GM19238 (cell line): ENCODE data around the gene UVRAG.
A peak's percentile ranks its signal among the peaks of the same experiment; 100 is the strongest.

Experiments
- DNase-seq: peaks from one replicate; pipeline ENCODE4 v3.0.0; 2011; ENCODE audit warnings: low spot score; ENCODE audit not compliant: insufficient read length

The UVRAG gene

GRCh38 chr11:75802913-75803820 is 11.8 kb upstream of the UVRAG start:
- DNase-seq, result peak; percentile 68

- DNase-seq, result no peak
These were observed 5.9 kb upstream of the UVRAG start for GRCh38 chr11:75809111-75809510.

- DNase-seq, result no peak
These were observed 5.0 kb upstream of the UVRAG start for GRCh38 chr11:75809991-75810390.

GRCh38 chr11:75810637-75811390 is 4.2 kb upstream of the UVRAG start:
- no peak for DNase-seq

GRCh38 chr11:75811485-75811884 is 3.5 kb upstream of the UVRAG start:
- no peak for DNase-seq

GRCh38 chr11:75812542-75813040 is 2.4 kb upstream of the UVRAG start:
- no peak for DNase-seq

GRCh38 chr11:75813124-75813523 is 1.9 kb upstream of the UVRAG start:
- DNase-seq, result no peak

- DNase-seq, result no peak
These were observed 1.4 kb upstream of the UVRAG start for GRCh38 chr11:75813622-75814039.

GRCh38 chr11:75814363-75814676 is 690 bp upstream of the UVRAG start:
- DNase-seq, result no peak

GRCh38 chr11:75815345-75816168 is 547 bp downstream of the UVRAG start:
- DNase-seq, result peak; percentile 42

GRCh38 chr11:75816561-75817239 is 1.7 kb downstream of the UVRAG start:
- DNase-seq, result no peak

- no peak for DNase-seq
These were observed 5.6 kb downstream of the UVRAG start for GRCh38 chr11:75820645-75821044.

- no peak for DNase-seq
These were observed 6.2 kb downstream of the UVRAG start for GRCh38 chr11:75821202-75821601.

- no peak for DNase-seq
These were observed 7.5 kb downstream of the UVRAG start for GRCh38 chr11:75822541-75822940.

GRCh38 chr11:75823415-75823814 is 8.4 kb downstream of the UVRAG start:
- DNase-seq, result no peak

GRCh38 chr11:75823946-75824345 is 8.9 kb downstream of the UVRAG start:
- DNase-seq, result no peak

GRCh38 chr11:75826461-75827230 is 11.6 kb downstream of the UVRAG start:
- DNase-seq, result no peak

GRCh38 chr11:75827562-75827961 is 12.6 kb downstream of the UVRAG start:
- no peak for DNase-seq

- DNase-seq, result no peak
These were observed 17.0 kb downstream of the UVRAG start for GRCh38 chr11:75831915-75832502.

GRCh38 chr11:75834728-75835127 is 19.7 kb downstream of the UVRAG start:
- DNase-seq, result no peak
